HG02973 (cell line): ENCODE results near the gene PDP2.
A peak's percentile ranks its signal among the peaks of the same experiment; 100 is the strongest.
"Not testable (repeated sequence)": the region's sequence is repeated elsewhere in the genome, so short reads cannot be mapped to it uniquely, and the experiment has no call there.

ENCODE experiments used
- ATAC-seq: cut with Tn5 transposase; IDR thresholded peaks from one replicate; pipeline ENCODE4 v1.9.1; 2021; ENCODE audit warnings: moderate library complexity; ENCODE audit not compliant: unreplicated experiment

PDP2 gene

DNA sequence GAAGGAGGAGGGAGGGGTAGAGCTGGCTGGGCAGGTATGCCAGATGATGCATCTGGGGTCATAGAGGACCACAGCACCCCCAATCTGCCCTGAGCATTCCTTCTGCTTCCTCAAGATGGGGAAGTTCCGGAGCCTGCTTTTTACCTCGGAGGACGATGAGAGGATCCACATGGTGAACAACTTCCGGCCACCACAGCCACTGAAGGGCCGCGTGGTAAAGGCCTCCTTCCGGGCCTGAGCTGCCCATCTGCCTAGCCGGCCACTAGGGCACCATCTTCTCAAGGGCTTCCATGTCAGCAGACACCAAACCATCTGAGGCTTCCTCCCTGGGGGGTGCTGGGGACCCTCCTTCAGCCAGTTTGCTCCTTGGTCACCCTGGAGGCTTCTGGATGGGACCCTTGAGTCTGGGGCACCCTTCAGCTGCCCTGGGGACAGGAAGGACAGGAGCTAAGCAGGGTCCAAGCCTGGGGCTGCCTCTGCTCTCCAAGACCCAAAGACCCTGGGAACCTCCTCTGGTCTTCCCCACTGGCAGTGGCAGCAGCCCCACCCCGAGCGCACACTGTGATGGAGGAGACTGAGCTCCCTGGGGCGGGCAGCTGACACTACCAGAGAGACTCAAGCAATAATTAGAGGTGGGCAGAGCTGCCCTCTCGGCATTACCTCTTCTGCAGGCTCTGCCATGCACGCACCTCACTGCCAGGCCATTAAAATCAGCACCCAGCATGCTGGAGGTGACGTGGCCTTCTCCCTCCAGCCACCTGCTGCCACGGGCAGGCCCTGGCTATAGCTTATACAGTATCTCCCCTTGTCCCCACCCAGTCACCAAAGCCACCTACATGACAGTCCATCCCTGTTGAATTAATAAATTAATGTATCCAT lies 26.8 kb upstream of the PDP2 start:
- ATAC-seq = no peak

- ATAC-seq = no peak
Measured at GRCh38 chr16:66856184-66856730, 24.1 kb upstream of the PDP2 start.

DNA sequence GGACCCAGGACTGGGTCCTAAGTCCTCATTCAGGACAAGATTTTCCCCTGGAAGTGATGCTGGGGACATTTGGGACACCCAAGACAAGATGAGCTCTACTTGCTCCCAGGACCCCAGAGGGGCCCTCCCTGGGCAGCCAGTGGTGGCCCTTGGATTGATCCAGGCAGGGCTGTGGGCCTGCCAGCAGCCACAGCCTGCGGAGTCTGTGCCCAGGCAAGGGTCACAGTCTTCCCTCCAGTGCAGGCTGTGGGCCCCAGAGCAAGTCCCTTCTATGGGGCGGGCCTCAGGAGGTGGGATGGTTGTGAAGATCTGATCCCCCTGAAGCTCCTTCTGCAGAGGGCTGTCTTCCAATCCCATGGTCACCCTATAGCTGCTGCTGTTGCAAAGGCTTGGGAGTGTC lies 23.5 kb upstream of the PDP2 start:
- ATAC-seq = no peak

DNA sequence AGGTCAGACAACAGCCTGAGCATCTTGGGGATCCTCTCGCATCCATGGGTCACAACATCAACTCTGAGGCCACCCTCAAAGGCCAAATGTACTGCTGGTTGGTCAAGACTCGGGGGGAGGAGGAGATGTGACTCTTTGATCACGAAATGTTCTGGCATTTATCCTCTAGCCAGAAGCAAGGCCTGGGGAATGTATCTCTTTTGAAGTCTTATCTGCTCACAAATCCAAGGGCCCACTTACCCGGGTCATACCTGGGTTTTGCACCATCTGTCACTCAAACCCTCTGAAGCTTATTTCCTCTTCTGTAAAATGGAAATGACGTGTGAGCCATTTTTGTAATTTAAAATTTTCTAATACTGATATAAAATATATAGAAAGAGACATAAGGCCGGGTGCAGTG lies 22.9 kb upstream of the PDP2 start:
- ATAC-seq = no peak

DNA sequence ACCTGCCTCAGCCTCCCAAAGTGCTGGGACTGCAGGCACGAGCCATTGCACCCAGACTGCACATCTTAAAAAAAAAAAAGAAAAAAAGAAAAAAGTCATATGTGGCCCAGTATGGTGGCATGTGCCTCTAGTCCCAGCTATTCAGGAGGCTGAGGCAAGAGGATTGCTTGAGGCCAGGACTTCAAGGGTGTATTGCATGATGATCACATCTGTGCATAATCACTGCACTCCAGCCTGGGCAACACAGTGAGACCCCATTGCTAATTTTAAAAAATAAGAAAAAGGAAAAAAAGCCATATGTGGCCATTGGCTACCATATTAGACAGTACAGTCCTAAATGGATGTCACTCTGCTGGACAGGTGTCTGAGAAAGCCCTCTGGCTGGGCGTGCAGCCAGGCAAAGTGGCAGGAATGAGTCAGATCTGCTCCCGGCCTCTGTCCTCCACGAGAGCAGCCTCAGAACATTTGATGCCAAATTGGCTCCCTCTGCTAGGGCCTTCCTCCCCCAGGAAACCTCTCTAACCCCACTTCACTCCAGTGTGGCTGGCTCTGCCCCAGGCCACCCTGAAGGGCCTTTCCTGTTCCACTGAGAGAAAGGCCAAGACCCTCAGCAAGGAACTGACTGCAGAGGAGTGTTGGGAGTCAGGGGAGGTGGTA lies 21.4 kb upstream of the PDP2 start:
- ATAC-seq = peak; percentile 70

DNA sequence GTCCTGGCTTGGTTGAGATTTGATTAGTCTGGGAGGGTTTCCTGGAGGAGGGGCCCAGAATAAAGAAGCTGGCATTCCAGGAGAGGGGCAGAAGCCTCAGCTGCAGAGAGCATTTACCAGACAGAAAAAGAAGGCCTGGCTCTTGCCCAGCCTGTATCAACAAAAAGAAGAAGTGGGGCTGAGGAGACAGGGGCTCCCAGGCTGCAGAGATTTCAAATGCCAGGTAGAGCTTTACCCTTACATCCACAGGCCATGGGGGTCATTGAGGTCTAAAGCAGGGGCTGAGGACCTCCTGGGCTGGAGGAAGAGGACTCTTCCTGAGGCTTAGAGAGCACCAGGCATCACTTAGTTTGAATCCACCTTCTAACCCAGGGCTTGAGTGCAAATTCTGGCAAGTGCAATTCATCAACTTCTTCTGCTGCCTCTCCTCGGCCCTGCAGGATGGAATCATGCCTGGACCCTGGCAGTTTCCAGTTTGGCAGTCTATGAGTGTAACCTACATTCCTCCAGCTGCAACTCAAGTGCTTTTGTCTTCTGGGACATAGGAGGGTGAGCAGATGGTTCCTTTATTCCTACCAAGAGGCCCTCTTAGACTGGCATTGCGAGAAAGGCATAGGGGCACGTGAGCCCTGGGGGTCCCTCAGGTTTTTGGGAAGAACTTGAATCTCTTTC lies 20.8 kb upstream of the PDP2 start:
- ATAC-seq = no peak

DNA sequence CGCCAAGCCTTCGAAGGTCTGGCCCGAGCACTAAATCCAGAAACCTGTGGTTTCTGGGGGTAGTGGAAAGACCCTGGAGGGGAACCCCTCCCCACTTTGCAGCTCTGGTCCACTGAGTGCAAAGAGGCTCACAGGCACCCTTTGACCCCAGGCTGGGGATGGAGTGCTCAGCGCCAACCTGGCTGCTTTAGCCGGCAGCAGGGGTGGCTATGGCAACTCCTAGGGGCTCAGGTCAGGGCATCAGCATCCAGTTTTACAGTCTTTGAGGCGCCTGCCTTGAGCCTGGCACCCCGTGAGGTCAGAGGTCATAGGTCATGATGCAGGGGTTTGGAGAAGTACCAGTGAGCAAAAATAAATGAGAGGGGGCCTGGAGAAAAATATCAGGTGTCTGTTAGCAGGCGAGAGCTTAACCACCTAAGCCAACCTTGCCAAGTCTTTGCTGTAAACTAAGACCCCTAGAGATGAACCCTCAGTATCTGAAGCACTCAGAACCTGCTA lies 18.2 kb upstream of the PDP2 start:
- ATAC-seq = no peak

DNA sequence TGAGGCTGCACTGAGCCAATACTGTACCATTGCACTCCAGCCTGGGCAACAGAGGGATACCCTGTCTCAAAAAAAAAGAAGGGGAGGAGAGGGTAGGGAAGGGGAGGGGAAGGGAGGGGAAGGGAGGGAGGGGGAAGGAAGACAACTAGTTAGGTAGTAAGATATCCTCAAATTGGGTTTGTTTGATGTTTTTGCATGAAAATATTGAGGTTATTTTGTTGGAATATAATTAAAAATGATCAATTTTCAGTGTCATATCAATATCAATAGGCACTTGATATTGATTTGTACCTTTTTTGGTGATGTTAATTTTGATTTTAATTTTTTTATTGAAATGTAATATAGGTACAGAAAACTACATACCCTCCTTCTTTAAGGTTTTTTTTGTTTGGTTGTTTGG lies 16.6 kb upstream of the PDP2 start:
- ATAC-seq = no peak

- no peak for ATAC-seq
Measured at GRCh38 chr16:66869424-66869823, 10.9 kb upstream of the PDP2 start.

GRCh38 chr16:66871363-66871762 lies 9.0 kb upstream of the PDP2 start:
- ATAC-seq = not testable (repeated sequence)

- ATAC-seq = no peak
Measured at GRCh38 chr16:66871840-66872239, 8.5 kb upstream of the PDP2 start.

DNA sequence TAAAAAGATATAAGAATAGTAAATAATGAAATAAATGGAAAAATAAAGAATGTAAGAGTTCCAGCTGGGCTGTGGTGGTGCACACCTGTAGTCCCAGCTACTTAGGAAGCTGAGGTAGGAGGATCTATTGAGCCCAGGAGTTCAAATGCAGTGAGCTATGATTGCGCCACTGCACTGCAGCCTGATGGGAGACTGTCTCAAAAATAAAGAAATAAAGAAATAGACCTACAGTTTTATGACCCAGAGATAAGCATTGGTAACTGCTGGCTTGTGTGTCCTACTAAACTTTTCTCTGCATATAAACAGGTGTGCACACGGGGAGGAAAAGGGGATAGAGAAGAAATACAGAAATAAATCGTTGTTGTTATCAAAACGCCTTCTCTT lies 7.8 kb upstream of the PDP2 start:
- no peak for ATAC-seq

GRCh38 chr16:66872943-66873684 lies 7.2 kb upstream of the PDP2 start:
- peak; percentile 89 for ATAC-seq

- ATAC-seq = no peak
Measured at GRCh38 chr16:66873685-66874055, 6.6 kb upstream of the PDP2 start.

DNA sequence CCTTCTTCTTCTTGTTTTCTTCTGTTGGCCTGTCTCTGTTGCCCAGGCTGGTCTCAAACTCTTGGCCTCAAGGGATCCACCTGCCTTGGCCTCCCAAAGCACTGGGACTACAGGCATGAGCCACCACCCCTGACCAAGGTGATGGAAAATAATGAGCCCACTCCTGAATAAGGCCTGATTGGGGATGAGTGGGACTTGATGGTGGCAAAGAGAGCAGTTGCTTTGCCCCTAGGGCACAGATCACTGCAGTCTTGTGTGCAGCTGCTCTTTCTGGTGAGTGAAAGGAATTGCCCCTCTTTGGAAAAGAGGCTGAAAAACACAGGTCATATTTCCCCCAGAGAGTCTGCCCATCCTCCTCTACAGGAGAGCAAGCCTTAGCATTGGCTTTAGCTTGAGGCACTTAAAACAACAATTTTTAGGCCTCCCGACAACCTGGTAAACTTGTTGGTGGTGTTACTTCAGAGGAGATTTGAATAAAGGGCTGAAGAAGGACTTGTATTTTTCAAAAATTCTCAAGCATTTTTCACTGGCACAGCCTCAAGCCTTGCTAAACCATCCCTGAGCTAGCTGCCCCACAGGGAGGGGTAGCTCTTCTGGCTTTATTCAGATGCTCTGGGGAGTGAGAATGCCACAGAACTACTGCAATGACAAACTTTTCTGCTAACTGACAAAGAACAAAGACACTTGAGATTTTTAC lies 6.1 kb upstream of the PDP2 start:
- no peak for ATAC-seq

- ATAC-seq = no peak
Measured at GRCh38 chr16:66878067-66878466, 2.2 kb upstream of the PDP2 start.

GRCh38 chr16:66881014-66881417 lies 701 bp downstream of the PDP2 start:
- peak; percentile 9 for ATAC-seq

DNA sequence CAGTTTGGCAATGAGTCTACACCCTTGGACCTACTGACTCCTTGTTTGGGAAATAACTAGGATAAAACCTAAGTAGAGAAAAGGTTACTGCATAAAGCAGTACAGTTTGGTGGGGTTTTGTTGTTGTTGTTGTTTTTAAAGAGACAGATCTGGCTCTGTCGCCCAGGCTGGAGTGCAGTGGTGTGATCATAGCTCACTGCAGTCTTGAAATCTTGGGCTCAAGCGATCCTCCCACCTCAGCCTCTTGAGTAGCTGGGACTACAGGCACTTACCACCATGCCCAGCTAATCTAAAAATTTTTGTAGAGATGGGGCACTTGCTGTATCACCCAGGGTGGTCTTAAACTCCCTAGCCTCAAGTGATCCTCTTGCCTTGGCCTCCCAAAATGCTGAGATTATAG lies 1.2 kb downstream of the PDP2 start:
- ATAC-seq = no peak

- no peak for ATAC-seq
Measured at GRCh38 chr16:66881964-66882508, 1.7 kb downstream of the PDP2 start.

- ATAC-seq = no peak
Measured at GRCh38 chr16:66882702-66883101, 2.4 kb downstream of the PDP2 start.
